Effector memory CD4-positive, alpha-beta T cell (primary cell): ENCODE results near the gene DSN1.
A peak's percentile ranks its signal among the peaks of the same experiment; 100 is the strongest.

Experiments used
- DNase-seq, 3 donors: peaks; one replicate each; pipeline ENCODE4 v3.0.0-alpha.2; 2020
- H3K27ac ChIP-seq: 2 replicates; pipeline ENCODE4 v1.7.0; 2013; ENCODE audit warnings: mild to moderate bottlenecking, low read length, moderate library complexity; ENCODE audit not compliant: insufficient read depth, poor library complexity, severe bottlenecking
- H3K27me3 ChIP-seq: replicated peaks from 2 replicates; pipeline ENCODE4 v1.7.0; 2013; ENCODE audit warnings: mild to moderate bottlenecking, low read length; ENCODE audit not compliant: insufficient read depth, control insufficient read depth, poor library complexity, severe bottlenecking
- H3K36me3 ChIP-seq: 2 replicates; pipeline ENCODE4 v1.7.0; 2013; ENCODE audit warnings: mild to moderate bottlenecking, low read length, moderate library complexity; ENCODE audit not compliant: control insufficient read depth, insufficient read depth
- H3K4me1 ChIP-seq: 2 replicates; pipeline ENCODE4 v1.7.0; 2013; ENCODE audit warnings: low read length, mild to moderate bottlenecking; ENCODE audit not compliant: control insufficient read depth, insufficient read depth, poor library complexity, severe bottlenecking
- H3K4me3 ChIP-seq: 2 replicates; pipeline ENCODE4 v1.7.0; 2013; ENCODE audit warnings: low read length, low read depth, mild to moderate bottlenecking; ENCODE audit not compliant: insufficient read depth, poor library complexity, severe bottlenecking
- H3K9me3 ChIP-seq: 2 replicates; pipeline ENCODE4 v1.7.0; 2013; ENCODE audit warnings: mild to moderate bottlenecking, low read length, moderate library complexity; ENCODE audit not compliant: control insufficient read depth

DSN1 gene

DNA sequence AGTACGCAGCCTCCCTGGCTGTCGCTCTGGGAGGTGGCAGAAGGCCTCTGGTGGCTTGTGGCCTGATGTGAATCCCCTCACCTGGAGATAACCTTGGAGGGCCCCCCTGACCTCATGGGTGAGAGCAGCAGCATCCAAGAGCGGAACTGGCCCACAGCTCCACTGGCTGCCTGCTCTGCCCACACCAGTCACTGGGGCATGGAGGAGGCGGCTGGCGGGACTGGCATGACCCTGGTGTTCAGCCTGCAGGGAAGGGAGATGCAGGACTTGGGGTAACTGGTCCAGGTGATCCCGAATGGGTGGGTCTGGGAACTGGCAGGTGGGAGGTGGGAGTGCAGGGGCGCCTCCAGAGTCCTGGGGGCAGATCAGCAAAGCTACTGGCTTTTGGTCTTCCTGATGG lies 10.6 kb upstream of the DSN1 start:
- Histone ChIP-seq H3K27ac (no peak overlapping the region), H3K36me3 (no peaks in the 10 kb centered on the region), H3K9me3 (no peaks in the 10 kb centered on the region), H3K4me3 (no peak overlapping the region), H3K4me1 (no peaks in the 10 kb centered on the region), H3K27me3 (no peaks in the 10 kb centered on the region)
- no peak for DNase-seq

DNA sequence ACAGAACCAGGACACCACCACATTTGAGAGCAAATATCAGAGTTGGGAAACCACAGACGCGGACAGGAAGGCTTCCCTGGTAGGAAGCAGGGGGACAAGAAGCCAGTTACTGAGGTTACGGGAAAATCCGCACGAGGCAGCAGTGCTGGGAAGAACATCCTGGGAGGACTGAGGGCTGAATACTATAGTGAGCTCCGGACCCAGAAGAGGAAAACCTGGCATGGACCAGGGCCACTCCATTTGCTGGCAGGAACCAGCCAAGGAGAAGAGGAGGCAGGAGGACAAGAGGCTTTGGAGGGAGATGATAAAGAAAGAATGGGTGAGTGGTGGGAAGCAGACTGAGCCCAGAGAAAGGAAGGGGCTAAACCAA lies 6.1 kb upstream of the DSN1 start:
- H3K4me1 ChIP-seq: no peaks in the 10 kb centered on the region
- DNase-seq: no peak
- H3K4me3 ChIP-seq: no peak overlapping the region
- no peaks in the 10 kb centered on the region for H3K36me3 ChIP-seq
- H3K9me3 ChIP-seq: no peaks in the 10 kb centered on the region
- H3K27me3 ChIP-seq: no peaks in the 10 kb centered on the region
- H3K27ac ChIP-seq: no peak overlapping the region

GRCh38 chr20:36778831-36779655 lies 5.5 kb upstream of the DSN1 start:
- no peak for DNase-seq
- no peaks in the 10 kb centered on the region for H3K27me3 ChIP-seq
- no peak overlapping the region for H3K4me3 ChIP-seq
- H3K27ac ChIP-seq: no peak overlapping the region
- H3K9me3 ChIP-seq: no peaks in the 10 kb centered on the region
- no peaks in the 10 kb centered on the region for H3K36me3 ChIP-seq
- H3K4me1 ChIP-seq: no peaks in the 10 kb centered on the region

DNA sequence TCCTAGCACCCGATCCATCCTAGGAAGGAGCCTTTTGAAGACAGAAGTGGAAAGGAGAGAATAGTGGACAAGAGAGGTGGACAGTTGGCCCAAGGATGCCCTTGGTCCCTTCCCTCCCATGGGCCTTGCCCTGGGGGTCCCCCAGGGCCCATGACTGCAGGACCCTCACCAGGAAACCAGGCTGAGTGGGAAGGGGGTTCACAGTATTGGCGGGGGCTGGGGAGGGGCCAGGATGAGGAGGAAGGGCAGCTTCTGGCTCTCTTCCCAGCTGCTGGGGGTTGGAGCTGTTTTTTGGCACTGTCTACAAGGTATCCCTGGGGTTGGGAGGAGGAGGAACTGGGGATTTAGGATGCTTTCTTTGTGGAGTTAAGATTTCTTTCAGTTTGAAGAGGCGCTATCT lies 4.0 kb upstream of the DSN1 start:
- DNase-seq: no peak
- H3K9me3 ChIP-seq: no peaks in the 10 kb centered on the region
- H3K4me1 ChIP-seq: no peaks in the 10 kb centered on the region
- H3K27ac ChIP-seq: no peak overlapping the region
- H3K4me3 ChIP-seq: no peak overlapping the region
- H3K27me3 ChIP-seq: no peaks in the 10 kb centered on the region
- no peaks in the 10 kb centered on the region for H3K36me3 ChIP-seq

DNA sequence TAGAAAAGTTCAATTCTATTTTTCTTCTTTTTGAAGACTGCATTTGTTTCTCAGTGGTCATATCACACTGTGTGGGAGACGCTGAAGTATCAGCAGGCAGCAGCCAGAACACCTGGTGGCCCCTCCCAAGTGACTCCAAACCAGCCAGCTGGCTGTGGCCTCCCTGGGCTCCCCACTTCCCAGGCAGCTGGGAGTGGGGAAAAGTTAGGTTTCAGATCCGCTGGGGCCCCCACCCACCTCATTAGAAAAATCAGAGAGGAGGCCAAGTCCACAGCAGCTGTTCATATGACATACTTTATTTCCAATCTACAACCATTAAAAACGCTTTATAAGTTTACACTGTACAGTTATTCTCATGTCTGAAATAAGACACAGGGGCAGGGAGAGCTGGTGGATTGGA lies 3.6 kb upstream of the DSN1 start:
- no peaks in the 10 kb centered on the region for H3K9me3 ChIP-seq
- H3K4me3 ChIP-seq: no peak overlapping the region
- no peaks in the 10 kb centered on the region for H3K36me3 ChIP-seq
- H3K4me1 ChIP-seq: no peaks in the 10 kb centered on the region
- no peak overlapping the region for H3K27ac ChIP-seq
- DNase-seq: no peak
- H3K27me3 ChIP-seq: no peaks in the 10 kb centered on the region

DNA sequence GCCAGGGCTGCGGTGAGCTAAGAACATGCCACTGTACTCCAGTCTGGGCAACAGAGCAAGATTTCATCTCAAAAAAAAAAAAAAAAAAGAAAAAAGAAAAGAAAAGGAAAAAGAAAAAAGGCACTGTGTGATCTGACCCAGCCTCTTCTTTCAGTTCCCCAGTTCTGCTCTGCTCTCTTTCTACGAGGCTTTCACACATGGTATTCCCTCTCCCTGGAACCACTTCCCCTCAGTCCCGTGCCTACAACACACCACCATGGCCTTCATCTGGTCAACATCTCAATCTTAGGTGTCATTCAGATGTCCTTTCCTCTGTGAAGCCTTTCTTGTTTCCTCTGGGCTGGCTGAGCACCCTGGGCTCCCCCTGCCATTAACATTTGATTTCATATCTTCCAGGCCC lies 2.3 kb upstream of the DSN1 start:
- no peak overlapping the region for H3K27ac ChIP-seq
- no peak overlapping the region for H3K4me3 ChIP-seq
- no peaks in the 10 kb centered on the region for H3K27me3 ChIP-seq
- H3K9me3 ChIP-seq: no peaks in the 10 kb centered on the region
- H3K4me1 ChIP-seq: no peaks in the 10 kb centered on the region
- no peak for DNase-seq
- no peaks in the 10 kb centered on the region for H3K36me3 ChIP-seq

DNA sequence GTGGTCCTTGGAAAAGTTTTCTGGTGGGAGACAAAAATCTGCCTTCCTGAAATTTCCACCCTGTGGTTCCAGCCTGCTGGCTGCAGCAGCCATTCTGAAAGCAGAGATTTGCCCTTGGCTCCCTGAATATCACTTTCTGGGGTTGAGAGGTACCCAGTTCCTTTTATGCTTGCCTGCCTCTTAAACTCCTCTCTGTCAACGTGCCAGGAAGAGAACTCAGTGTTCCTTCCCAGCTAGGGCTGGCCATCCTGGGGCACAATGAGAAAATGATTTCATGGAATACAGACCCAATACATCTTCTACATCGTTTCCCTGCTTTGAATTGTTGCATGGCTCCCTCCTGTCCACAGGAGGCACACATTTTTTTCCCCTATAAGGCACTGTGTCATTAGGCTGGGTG lies 1.6 kb upstream of the DSN1 start:
- no peak overlapping the region for H3K4me3 ChIP-seq
- no peaks in the 10 kb centered on the region for H3K4me1 ChIP-seq
- H3K9me3 ChIP-seq: no peaks in the 10 kb centered on the region
- no peak overlapping the region for H3K27ac ChIP-seq
- no peak for DNase-seq
- H3K27me3 ChIP-seq: no peaks in the 10 kb centered on the region
- H3K36me3 ChIP-seq: no peaks in the 10 kb centered on the region

DNA sequence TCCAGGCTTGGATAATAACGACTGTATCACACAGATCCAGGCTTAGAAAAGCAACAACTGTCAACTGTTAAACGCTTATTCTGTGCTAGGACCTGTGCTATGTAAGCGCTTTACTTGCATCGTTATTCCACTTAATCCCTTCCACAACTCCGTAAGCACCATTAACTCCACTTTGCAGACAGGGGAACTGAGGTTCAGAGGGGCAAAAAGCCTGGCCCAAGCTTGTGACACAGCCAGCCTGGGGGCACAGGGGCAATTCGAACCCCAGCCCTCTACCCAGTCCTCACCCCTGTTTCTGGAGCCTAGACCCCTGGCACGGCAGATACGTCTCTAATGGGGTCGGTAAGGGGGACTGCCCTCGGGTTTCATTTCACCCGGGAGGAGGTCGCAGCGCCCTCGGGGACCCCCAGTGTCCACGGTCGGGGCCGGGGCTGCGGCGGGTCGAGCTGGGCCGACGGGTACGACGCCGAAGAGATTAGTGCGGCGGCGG lies 411 bp downstream of the DSN1 start:
- Histone ChIP-seq H3K9me3 (no peaks in the 10 kb centered on the region), H3K4me1 (no peaks in the 10 kb centered on the region), H3K27me3 (no peaks in the 10 kb centered on the region), H3K36me3 (no peaks in the 10 kb centered on the region), H3K27ac (peak overlapping the region; percentile 91), H3K4me3 (peak overlapping the region; percentile 77)
- no peak for DNase-seq

DNA sequence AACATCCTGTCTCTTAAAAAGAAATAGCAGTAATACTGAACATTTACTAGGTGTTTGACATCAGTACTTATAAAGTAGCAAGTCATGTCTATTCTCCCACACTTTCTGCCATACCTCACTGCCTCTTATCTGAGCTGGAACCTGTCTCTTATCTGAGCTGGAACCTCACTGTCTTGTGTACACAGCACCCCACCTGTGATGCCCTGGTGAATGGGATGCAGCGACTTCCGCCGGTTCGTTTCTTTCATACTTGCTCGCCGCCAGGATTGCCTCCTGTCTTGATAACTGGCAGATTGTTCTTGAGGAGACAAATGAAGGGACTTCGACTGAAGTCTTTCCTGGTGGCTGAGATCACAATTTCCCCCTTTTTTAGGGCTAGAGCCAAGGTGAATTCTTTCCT lies 2.9 kb downstream of the DSN1 start:
- Histone ChIP-seq H3K36me3 (no peaks in the 10 kb centered on the region), H3K4me1 (no peaks in the 10 kb centered on the region), H3K27ac (no peak overlapping the region), H3K4me3 (no peak overlapping the region), H3K9me3 (no peaks in the 10 kb centered on the region), H3K27me3 (no peaks in the 10 kb centered on the region)
- no peak for DNase-seq

DNA sequence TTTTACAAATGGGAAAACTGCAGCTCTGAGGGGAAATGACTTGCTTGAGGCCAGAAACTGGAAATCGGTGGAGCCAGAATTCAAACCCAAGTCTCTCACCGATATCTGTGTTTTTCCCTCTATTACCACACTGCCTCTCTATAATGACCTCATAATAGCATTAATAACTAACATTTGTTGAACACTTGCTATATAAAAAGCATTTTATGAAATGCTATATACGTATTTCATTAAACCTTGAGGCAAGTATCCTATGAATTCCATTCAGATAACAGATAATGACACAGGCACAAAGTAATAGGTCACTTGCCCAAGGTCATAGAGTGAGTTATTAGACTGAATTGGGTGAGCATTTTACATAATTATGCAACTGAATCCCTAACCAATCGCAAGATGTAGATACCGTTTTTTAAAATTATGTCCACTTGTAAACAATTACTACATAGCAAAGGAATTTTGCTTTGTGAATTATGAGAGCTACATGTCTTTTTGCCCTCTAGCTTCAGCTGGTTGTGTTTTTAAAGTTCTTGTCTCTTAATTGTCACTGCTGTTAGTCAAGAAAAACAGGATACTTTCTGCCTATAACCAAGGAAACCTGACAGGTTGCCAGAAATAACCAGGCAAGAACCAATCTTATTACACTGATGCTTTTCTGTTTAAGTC lies 4.7 kb downstream of the DSN1 start:
- no peak for DNase-seq
- Histone ChIP-seq H3K36me3 (no peaks in the 10 kb centered on the region), H3K27me3 (no peaks in the 10 kb centered on the region), H3K4me1 (no peaks in the 10 kb centered on the region), H3K9me3 (no peaks in the 10 kb centered on the region), H3K4me3 (no peak overlapping the region), H3K27ac (no peak overlapping the region)
